ENCODE results near the gene PARD3. TPM values are rescaled to one million over a fixed set of nuclear protein-coding genes. Genes with fewer than 3 reads are reported as not detected.

Gene PARD3
- total and polyA plus RNA-seq, 2 donors from 2014 or later, result 21.1 to 47.5 TPM

GRCh38 chr10:34606890-34607289, 208.2 kb downstream of the PARD3 start:
- FAIRE-seq, result no peak
- no peak for TF ChIP-seq CTCF (IDR thresholded peaks at IDR 0.05; ENCODE audit: borderline replicate concordance, extremely low read depth, insufficient read depth)

GRCh38 chr10:34602478-34602877, 212.6 kb downstream of the PARD3 start:
- H3K27ac ChIP-seq (ENCODE audit: low read depth in 2 of 2, low read length in 2 of 2), result no peak overlapping the region
- H3K36me3 ChIP-seq (ENCODE audit: control insufficient read depth in 2 of 3, insufficient read depth in 3 of 3, low read length in 3 of 3), result no peaks in the 10 kb centered on the region
- no peak for TF ChIP-seq CTCF (IDR thresholded peaks at IDR 0.05; ENCODE audit: borderline replicate concordance, extremely low read depth, insufficient read depth)
- FAIRE-seq (no peak), DNase-seq (no peak)
- no peaks in the 10 kb centered on the region for H3K9me3 ChIP-seq (ENCODE audit: control insufficient read depth in 2 of 3, insufficient read depth in 1 of 3, low read length in 3 of 3)
- H3K9ac ChIP-seq (ENCODE audit: low read length in 3 of 3), result no peak overlapping the region
- no peaks in the 10 kb centered on the region for H3K27me3 ChIP-seq (ENCODE audit: control insufficient read depth, insufficient read depth, low read length)
- H3K4me3 ChIP-seq (ENCODE audit: low read length in 3 of 3), result no peak overlapping the region
- no peaks in the 10 kb centered on the region for H3K4me1 ChIP-seq (ENCODE audit: control insufficient read depth in 2 of 3, insufficient read depth in 2 of 3, low read depth in 1 of 3, low read length in 3 of 3)
- intact Hi-C loops (cut with DNase I), result no loop called here

More at GRCh38 chr10:34606890-34607289, 208.2 kb downstream of the PARD3 start:
- intact Hi-C loops (cut with DNase I), result no loop called here
- no peak overlapping the region for H3K27ac ChIP-seq (ENCODE audit: low read depth in 2 of 2, low read length in 2 of 2)
- H3K36me3 ChIP-seq (ENCODE audit: control insufficient read depth in 2 of 3, insufficient read depth in 3 of 3, low read length in 3 of 3), result no peaks in the 10 kb centered on the region
- DNase-seq, result no peak
- H3K4me3 ChIP-seq (ENCODE audit: low read length in 3 of 3), result no peak overlapping the region
- peaks cover 0 to 3% (median 0%) of the 10 kb centered on the region in 3 donors for H3K4me1 ChIP-seq (ENCODE audit: control insufficient read depth in 2 of 3, insufficient read depth in 2 of 3, low read depth in 1 of 3, low read length in 3 of 3)
- no peak overlapping the region for H3K9ac ChIP-seq (ENCODE audit: low read length in 3 of 3)
- H3K27me3 ChIP-seq (ENCODE audit: control insufficient read depth, insufficient read depth, low read length), result no peaks in the 10 kb centered on the region
- no peaks in the 10 kb centered on the region for H3K9me3 ChIP-seq (ENCODE audit: control insufficient read depth in 2 of 3, insufficient read depth in 1 of 3, low read length in 3 of 3)

GRCh38 chr10:34601691-34602090, 213.4 kb downstream of the PARD3 start:
- Histone ChIP-seq H3K27me3 (ENCODE audit: control insufficient read depth, insufficient read depth, low read length) (no peaks in the 10 kb centered on the region), H3K36me3 (ENCODE audit: control insufficient read depth in 2 of 3, insufficient read depth in 3 of 3, low read length in 3 of 3) (no peaks in the 10 kb centered on the region), H3K4me3 (ENCODE audit: low read length in 3 of 3) (no peak overlapping the region), H3K27ac (ENCODE audit: low read depth in 2 of 2, low read length in 2 of 2) (no peak overlapping the region), H3K9ac (ENCODE audit: low read length in 3 of 3) (no peak overlapping the region), H3K4me1 (ENCODE audit: control insufficient read depth in 2 of 3, insufficient read depth in 2 of 3, low read depth in 1 of 3, low read length in 3 of 3) (no peaks in the 10 kb centered on the region), H3K9me3 (ENCODE audit: control insufficient read depth in 2 of 3, insufficient read depth in 1 of 3, low read length in 3 of 3) (no peaks in the 10 kb centered on the region)
- TF ChIP-seq CTCF (IDR thresholded peaks at IDR 0.05; ENCODE audit: borderline replicate concordance, extremely low read depth, insufficient read depth), result no peak
- DNase-seq, result no peak
- FAIRE-seq, result no peak
- intact Hi-C loops (cut with DNase I), result no loop called here

Data from kidney (tissue), 14 donors.